Measurements from ENCODE around the gene UBASH3B.
"Not testable (repeated sequence)": the region's sequence is repeated elsewhere in the genome, so short reads cannot be mapped to it uniquely, and the experiment has no call there.

The UBASH3B gene, protein sequence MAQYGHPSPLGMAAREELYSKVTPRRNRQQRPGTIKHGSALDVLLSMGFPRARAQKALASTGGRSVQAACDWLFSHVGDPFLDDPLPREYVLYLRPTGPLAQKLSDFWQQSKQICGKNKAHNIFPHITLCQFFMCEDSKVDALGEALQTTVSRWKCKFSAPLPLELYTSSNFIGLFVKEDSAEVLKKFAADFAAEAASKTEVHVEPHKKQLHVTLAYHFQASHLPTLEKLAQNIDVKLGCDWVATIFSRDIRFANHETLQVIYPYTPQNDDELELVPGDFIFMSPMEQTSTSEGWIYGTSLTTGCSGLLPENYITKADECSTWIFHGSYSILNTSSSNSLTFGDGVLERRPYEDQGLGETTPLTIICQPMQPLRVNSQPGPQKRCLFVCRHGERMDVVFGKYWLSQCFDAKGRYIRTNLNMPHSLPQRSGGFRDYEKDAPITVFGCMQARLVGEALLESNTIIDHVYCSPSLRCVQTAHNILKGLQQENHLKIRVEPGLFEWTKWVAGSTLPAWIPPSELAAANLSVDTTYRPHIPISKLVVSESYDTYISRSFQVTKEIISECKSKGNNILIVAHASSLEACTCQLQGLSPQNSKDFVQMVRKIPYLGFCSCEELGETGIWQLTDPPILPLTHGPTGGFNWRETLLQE

GRCh38 chr11:122655527-122656072 lies at the start of gene UBASH3B:
Gene UBASH3B, plus strand, starts transcription at chr11:122655722. Its CDS starts 328 bp downstream, at chr11:122656050.
- H3K36me3 ChIP-seq (ENCODE audit: control insufficient read depth, insufficient read depth, low read length): no peaks in the 10 kb centered on the region
- peaks cover 21% of the 10 kb centered on the region for H3K27me3 ChIP-seq (ENCODE audit: control insufficient read depth, insufficient read depth, low read length)
- H3K9me3 ChIP-seq (ENCODE audit: control insufficient read depth, low read length): no peaks in the 10 kb centered on the region
- peak within 1 kb of the TSS; percentile 42 for H3K4me3 ChIP-seq (ENCODE audit: low read length)
- H3K4me1 ChIP-seq (ENCODE audit: control insufficient read depth, insufficient read depth, low read length): peaks cover 14% of the 10 kb centered on the region
- peak within 1 kb of the TSS; percentile 53 for H3K9ac ChIP-seq (ENCODE audit: low read length)

GRCh38 chr11:122607162-122607561 lies 48.4 kb upstream of the UBASH3B start:
- not testable (repeated sequence) for H3K9ac ChIP-seq (ENCODE audit: low read length); H3K9me3 ChIP-seq (ENCODE audit: control insufficient read depth, low read length); H3K27me3 ChIP-seq (ENCODE audit: control insufficient read depth, insufficient read depth, low read length); H3K36me3 ChIP-seq (ENCODE audit: control insufficient read depth, insufficient read depth, low read length); H3K4me3 ChIP-seq (ENCODE audit: low read length); H3K4me1 ChIP-seq (ENCODE audit: control insufficient read depth, insufficient read depth, low read length)

DNA sequence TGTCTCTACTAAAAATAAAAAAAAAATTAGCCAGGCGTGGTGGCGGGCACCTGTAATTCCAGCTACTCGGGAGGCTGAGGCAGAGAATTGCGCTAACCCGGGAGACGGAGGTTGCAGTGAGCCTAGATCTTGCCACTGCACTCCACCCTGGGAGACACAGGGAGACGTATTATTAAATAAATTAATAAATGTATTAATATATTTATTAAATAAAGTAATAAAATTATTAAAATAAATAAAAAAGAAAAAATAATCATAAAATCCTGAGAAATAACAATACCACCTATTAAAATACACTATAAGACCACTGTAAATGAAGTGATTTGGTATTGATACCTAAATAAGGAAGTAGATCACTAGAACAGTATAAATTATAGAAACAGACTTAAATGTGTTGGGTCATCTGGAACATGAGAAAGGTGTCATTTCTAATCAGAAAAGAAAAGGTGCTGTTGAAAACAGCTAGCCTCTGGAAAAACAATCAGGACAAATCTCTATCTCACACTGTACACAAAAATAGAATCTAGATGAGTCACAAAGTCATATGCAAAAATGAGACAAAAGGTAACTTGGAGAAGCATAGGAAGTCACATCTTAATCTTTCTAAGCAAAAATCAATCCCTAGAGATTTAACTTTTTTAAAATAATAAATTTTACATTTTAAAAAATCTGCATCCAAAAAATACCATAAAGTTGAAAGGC lies 43.2 kb upstream of the UBASH3B start:
- H3K36me3 ChIP-seq (ENCODE audit: control insufficient read depth, insufficient read depth, low read length): no peaks in the 10 kb centered on the region
- H3K9ac ChIP-seq (ENCODE audit: low read length): no peak overlapping the region
- H3K4me1 ChIP-seq (ENCODE audit: control insufficient read depth, insufficient read depth, low read length): no peaks in the 10 kb centered on the region
- no peaks in the 10 kb centered on the region for H3K9me3 ChIP-seq (ENCODE audit: control insufficient read depth, low read length)
- H3K4me3 ChIP-seq (ENCODE audit: low read length): no peak overlapping the region
- no peaks in the 10 kb centered on the region for H3K27me3 ChIP-seq (ENCODE audit: control insufficient read depth, insufficient read depth, low read length)

- Histone ChIP-seq H3K27me3 (ENCODE audit: control insufficient read depth, insufficient read depth, low read length) (no peaks in the 10 kb centered on the region), H3K4me3 (ENCODE audit: low read length) (no peak overlapping the region), H3K4me1 (ENCODE audit: control insufficient read depth, insufficient read depth, low read length) (no peaks in the 10 kb centered on the region), H3K9ac (ENCODE audit: low read length) (no peak overlapping the region), H3K36me3 (ENCODE audit: control insufficient read depth, insufficient read depth, low read length) (no peaks in the 10 kb centered on the region), H3K9me3 (ENCODE audit: control insufficient read depth, low read length) (no peaks in the 10 kb centered on the region)
Measured at GRCh38 chr11:122616718-122617117, 38.8 kb upstream of the UBASH3B start.

- Histone ChIP-seq H3K4me1 (ENCODE audit: control insufficient read depth, insufficient read depth, low read length) (no peaks in the 10 kb centered on the region), H3K36me3 (ENCODE audit: control insufficient read depth, insufficient read depth, low read length) (no peaks in the 10 kb centered on the region), H3K9ac (ENCODE audit: low read length) (no peak overlapping the region), H3K9me3 (ENCODE audit: control insufficient read depth, low read length) (no peaks in the 10 kb centered on the region), H3K4me3 (ENCODE audit: low read length) (no peak overlapping the region), H3K27me3 (ENCODE audit: control insufficient read depth, insufficient read depth, low read length) (no peaks in the 10 kb centered on the region)
Measured at GRCh38 chr11:122617297-122617696, 38.2 kb upstream of the UBASH3B start.

- no peaks in the 10 kb centered on the region for H3K36me3 ChIP-seq (ENCODE audit: control insufficient read depth, insufficient read depth, low read length)
- no peaks in the 10 kb centered on the region for H3K9me3 ChIP-seq (ENCODE audit: control insufficient read depth, low read length)
- no peak overlapping the region for H3K9ac ChIP-seq (ENCODE audit: low read length)
- no peak overlapping the region for H3K4me3 ChIP-seq (ENCODE audit: low read length)
- H3K4me1 ChIP-seq (ENCODE audit: control insufficient read depth, insufficient read depth, low read length): no peaks in the 10 kb centered on the region
- no peaks in the 10 kb centered on the region for H3K27me3 ChIP-seq (ENCODE audit: control insufficient read depth, insufficient read depth, low read length)
Measured at GRCh38 chr11:122617926-122618325, 37.6 kb upstream of the UBASH3B start.

- Histone ChIP-seq H3K4me3 (ENCODE audit: low read length) (no peak overlapping the region), H3K9me3 (ENCODE audit: control insufficient read depth, low read length) (no peaks in the 10 kb centered on the region), H3K36me3 (ENCODE audit: control insufficient read depth, insufficient read depth, low read length) (no peaks in the 10 kb centered on the region), H3K4me1 (ENCODE audit: control insufficient read depth, insufficient read depth, low read length) (no peaks in the 10 kb centered on the region), H3K9ac (ENCODE audit: low read length) (no peak overlapping the region), H3K27me3 (ENCODE audit: control insufficient read depth, insufficient read depth, low read length) (no peaks in the 10 kb centered on the region)
Measured at GRCh38 chr11:122618927-122619326, 36.6 kb upstream of the UBASH3B start.

GRCh38 chr11:122619757-122620156 lies 35.8 kb upstream of the UBASH3B start:
- H3K9ac ChIP-seq (ENCODE audit: low read length): no peak overlapping the region
- no peaks in the 10 kb centered on the region for H3K36me3 ChIP-seq (ENCODE audit: control insufficient read depth, insufficient read depth, low read length)
- H3K4me3 ChIP-seq (ENCODE audit: low read length): no peak overlapping the region
- no peaks in the 10 kb centered on the region for H3K27me3 ChIP-seq (ENCODE audit: control insufficient read depth, insufficient read depth, low read length)
- no peaks in the 10 kb centered on the region for H3K4me1 ChIP-seq (ENCODE audit: control insufficient read depth, insufficient read depth, low read length)
- H3K9me3 ChIP-seq (ENCODE audit: control insufficient read depth, low read length): no peaks in the 10 kb centered on the region

DNA sequence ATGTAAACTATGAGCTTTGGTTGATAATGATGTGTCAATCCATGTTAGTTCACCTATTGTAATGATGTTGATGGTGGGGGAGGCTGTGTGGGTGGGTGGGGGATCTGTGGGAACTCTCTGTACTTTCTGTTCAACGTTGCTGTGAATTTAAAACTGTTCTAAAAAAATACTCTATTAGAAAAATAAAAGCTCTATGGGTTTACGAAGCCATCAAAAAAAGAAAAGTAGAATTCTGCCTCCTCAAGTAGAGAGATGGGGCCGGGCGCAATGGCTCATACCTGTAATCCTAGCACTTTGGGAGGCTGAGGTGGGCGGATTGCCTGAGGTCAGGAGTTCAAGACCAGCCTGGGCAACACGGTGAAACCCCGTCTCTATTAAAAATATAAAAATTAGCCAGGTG lies 30.0 kb upstream of the UBASH3B start:
- H3K36me3 ChIP-seq (ENCODE audit: control insufficient read depth, insufficient read depth, low read length); H3K9me3 ChIP-seq (ENCODE audit: control insufficient read depth, low read length); H3K4me1 ChIP-seq (ENCODE audit: control insufficient read depth, insufficient read depth, low read length); H3K27me3 ChIP-seq (ENCODE audit: control insufficient read depth, insufficient read depth, low read length); H3K9ac ChIP-seq (ENCODE audit: low read length); H3K4me3 ChIP-seq (ENCODE audit: low read length): not testable (repeated sequence)

DNA sequence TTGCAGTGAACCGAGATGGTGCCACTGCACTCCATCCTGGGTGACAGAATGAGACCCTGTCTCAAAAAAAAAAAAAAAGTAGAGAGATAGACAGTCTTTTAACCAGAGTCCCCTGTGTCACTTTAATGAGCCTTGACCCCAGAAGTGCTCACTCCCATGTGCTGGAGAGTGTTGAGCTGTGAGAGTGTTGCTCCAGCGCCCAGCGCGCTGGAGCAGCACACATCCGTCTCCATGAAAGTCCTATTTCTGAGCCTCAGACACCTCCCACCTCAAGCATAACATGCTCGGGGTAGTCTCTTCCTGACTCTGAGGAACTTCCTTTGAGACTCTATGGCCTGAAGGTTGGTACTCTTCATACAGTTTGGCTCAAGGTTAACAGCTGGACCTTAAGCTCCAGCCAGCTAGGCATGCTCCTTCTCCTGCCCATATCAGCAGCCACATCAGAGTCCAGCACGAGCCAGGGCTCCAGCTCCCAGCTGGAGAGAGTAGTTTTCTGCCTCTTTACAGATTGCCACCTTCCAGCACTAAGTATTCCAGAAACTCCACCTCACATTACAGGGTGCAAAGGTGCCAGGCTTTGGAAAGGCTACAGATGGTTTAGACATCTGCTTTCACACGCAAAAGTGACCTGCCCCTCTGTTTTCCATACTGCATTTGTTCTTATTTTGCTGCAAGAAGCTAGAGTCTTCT lies 29.4 kb upstream of the UBASH3B start:
- no peaks in the 10 kb centered on the region for H3K4me1 ChIP-seq (ENCODE audit: control insufficient read depth, insufficient read depth, low read length)
- no peak overlapping the region for H3K9ac ChIP-seq (ENCODE audit: low read length)
- no peak overlapping the region for H3K4me3 ChIP-seq (ENCODE audit: low read length)
- H3K9me3 ChIP-seq (ENCODE audit: control insufficient read depth, low read length): no peaks in the 10 kb centered on the region
- H3K27me3 ChIP-seq (ENCODE audit: control insufficient read depth, insufficient read depth, low read length): no peaks in the 10 kb centered on the region
- no peaks in the 10 kb centered on the region for H3K36me3 ChIP-seq (ENCODE audit: control insufficient read depth, insufficient read depth, low read length)

GRCh38 chr11:122627745-122628144 lies 27.8 kb upstream of the UBASH3B start:
- H3K4me3 ChIP-seq (ENCODE audit: low read length): no peak overlapping the region
- no peaks in the 10 kb centered on the region for H3K36me3 ChIP-seq (ENCODE audit: control insufficient read depth, insufficient read depth, low read length)
- H3K27me3 ChIP-seq (ENCODE audit: control insufficient read depth, insufficient read depth, low read length): no peaks in the 10 kb centered on the region
- no peaks in the 10 kb centered on the region for H3K4me1 ChIP-seq (ENCODE audit: control insufficient read depth, insufficient read depth, low read length)
- H3K9ac ChIP-seq (ENCODE audit: low read length): no peak overlapping the region
- H3K9me3 ChIP-seq (ENCODE audit: control insufficient read depth, low read length): no peaks in the 10 kb centered on the region
